NCI-H1105 (cell line): Measurements from ENCODE around the gene WDR75.
"Not testable (repeated sequence)": the region's sequence is repeated elsewhere in the genome, so short reads cannot be mapped to it uniquely, and the experiment has no call there.

Experiments
- DNase-seq: peaks from one replicate; lab custom pipeline; 2025; lab: John Stamatoyannopoulos, UW

The WDR75 gene

GRCh38 chr2:189440947-189441708 lies at the start of gene WDR75:
Gene WDR75, plus strand, starts transcription at chr2:189441474. Its CDS starts 19 bp downstream, at chr2:189441493.
- peak; percentile 83 for DNase-seq

GRCh38 chr2:189393440-189394111 lies 47.7 kb upstream of the WDR75 start:
- no peak for DNase-seq

- no peak for DNase-seq
Measured at GRCh38 chr2:189394525-189394924, 46.7 kb upstream of the WDR75 start.

- no peak for DNase-seq
Measured at GRCh38 chr2:189402932-189403331, 38.3 kb upstream of the WDR75 start.

- DNase-seq, result no peak
Measured at GRCh38 chr2:189406586-189407233, 34.6 kb upstream of the WDR75 start.

- DNase-seq, result no peak
Measured at GRCh38 chr2:189407281-189408209, 33.7 kb upstream of the WDR75 start.

- DNase-seq, result no peak
Measured at GRCh38 chr2:189408294-189408693, 33.0 kb upstream of the WDR75 start.

GRCh38 chr2:189409131-189409530 lies 32.1 kb upstream of the WDR75 start:
- no peak for DNase-seq

GRCh38 chr2:189409647-189410046 lies 31.6 kb upstream of the WDR75 start:
- no peak for DNase-seq

- no peak for DNase-seq
Measured at GRCh38 chr2:189411860-189412259, 29.4 kb upstream of the WDR75 start.

GRCh38 chr2:189412330-189412953 lies 28.8 kb upstream of the WDR75 start:
- DNase-seq, result peak; percentile 13

- no peak for DNase-seq
Measured at GRCh38 chr2:189413249-189413648, 28.0 kb upstream of the WDR75 start.

GRCh38 chr2:189421644-189422043 lies 19.6 kb upstream of the WDR75 start:
- DNase-seq, result no peak

GRCh38 chr2:189424961-189425360 lies 16.3 kb upstream of the WDR75 start:
- no peak for DNase-seq

GRCh38 chr2:189425676-189426075 lies 15.6 kb upstream of the WDR75 start:
- no peak for DNase-seq

- DNase-seq, result no peak
Measured at GRCh38 chr2:189426886-189427285, 14.4 kb upstream of the WDR75 start.

- no peak for DNase-seq
Measured at GRCh38 chr2:189427872-189428271, 13.4 kb upstream of the WDR75 start.

- not testable (repeated sequence) for DNase-seq
Measured at GRCh38 chr2:189430448-189430847, 10.8 kb upstream of the WDR75 start.

GRCh38 chr2:189435803-189436202 lies 5.5 kb upstream of the WDR75 start:
- not testable (repeated sequence) for DNase-seq

- no peak for DNase-seq
Measured at GRCh38 chr2:189437926-189438325, 3.3 kb upstream of the WDR75 start.

- no peak for DNase-seq
Measured at GRCh38 chr2:189439342-189439741, 1.9 kb upstream of the WDR75 start.

GRCh38 chr2:189440644-189440946 lies 679 bp upstream of the WDR75 start:
- DNase-seq, result no peak
